Measurements from ENCODE around the gene WDHD1.

Gene WDHD1

GRCh38 chr14:54979039-54979438, 47.9 kb downstream of the WDHD1 start:
- no peak for DNase-seq
- H3K9ac ChIP-seq (ENCODE audit: low read length), result no peak overlapping the region
- no peak overlapping the region for H3K4me2 ChIP-seq (ENCODE audit: low read depth, low read length)
- H2AFZ ChIP-seq (ENCODE audit: low read length), result no peak overlapping the region
- H3K4me3 ChIP-seq (ENCODE audit: low read length), result no peak overlapping the region
- no peaks in the 10 kb centered on the region for H3K36me3 ChIP-seq (replicated peaks; ENCODE audit: insufficient read depth, low read length)
- no peaks in the 10 kb centered on the region for H4K20me1 ChIP-seq (ENCODE audit: insufficient read depth, low read length)
- no peaks in the 10 kb centered on the region for H3K79me2 ChIP-seq (ENCODE audit: low read length)
- TF ChIP-seq EZH2phosphoT487 (IDR thresholded peaks at IDR 0.05; ENCODE audit: low read length) (no peak), EZH2 (optimal IDR thresholded peaks at IDR 0.05; ENCODE audit: low read depth, low read length) (no peak), CTCF (IDR thresholded peaks at IDR 0.05; ENCODE audit: low read length) (no peak)
- H3F3A ChIP-seq (ENCODE audit: insufficient read depth, low read length), result no peaks in the 10 kb centered on the region
- H3K27ac ChIP-seq (ENCODE audit: low read length), result no peak overlapping the region
- no peaks in the 10 kb centered on the region for H3K4me1 ChIP-seq (ENCODE audit: low read length)
- no peaks in the 10 kb centered on the region for H3K9me3 ChIP-seq (replicated peaks; ENCODE audit: insufficient read depth, low read length)
- no peaks in the 10 kb centered on the region for H3K27me3 ChIP-seq (replicated peaks; ENCODE audit: insufficient read depth, low read length)
- H3K9me2 ChIP-seq (replicated peaks; ENCODE audit: insufficient read depth, low read length), result no peaks in the 10 kb centered on the region

- no peak overlapping the region for H2AFZ ChIP-seq (ENCODE audit: low read length)
- H3K27me3 ChIP-seq (replicated peaks; ENCODE audit: insufficient read depth, low read length), result no peaks in the 10 kb centered on the region
- no peak overlapping the region for H3K9ac ChIP-seq (ENCODE audit: low read length)
- H3K9me3 ChIP-seq (replicated peaks; ENCODE audit: insufficient read depth, low read length), result no peaks in the 10 kb centered on the region
- H3K9me2 ChIP-seq (replicated peaks; ENCODE audit: insufficient read depth, low read length), result no peaks in the 10 kb centered on the region
- no peaks in the 10 kb centered on the region for H3K79me2 ChIP-seq (ENCODE audit: low read length)
- H3K27ac ChIP-seq (ENCODE audit: low read length), result no peak overlapping the region
- H4K20me1 ChIP-seq (ENCODE audit: insufficient read depth, low read length), result no peaks in the 10 kb centered on the region
- H3K36me3 ChIP-seq (replicated peaks; ENCODE audit: insufficient read depth, low read length), result no peaks in the 10 kb centered on the region
- no peak overlapping the region for H3K4me3 ChIP-seq (ENCODE audit: low read length)
- no peak overlapping the region for H3K4me2 ChIP-seq (ENCODE audit: low read depth, low read length)
- TF ChIP-seq CTCF (IDR thresholded peaks at IDR 0.05; ENCODE audit: low read length) (no peak), EZH2 (optimal IDR thresholded peaks at IDR 0.05; ENCODE audit: low read depth, low read length) (no peak), EZH2phosphoT487 (IDR thresholded peaks at IDR 0.05; ENCODE audit: low read length) (no peak)
- no peaks in the 10 kb centered on the region for H3K4me1 ChIP-seq (ENCODE audit: low read length)
- DNase-seq, result no peak
- no peaks in the 10 kb centered on the region for H3F3A ChIP-seq (ENCODE audit: insufficient read depth, low read length)
These were observed 50.6 kb downstream of the WDHD1 start for GRCh38 chr14:54976316-54976715.

- Histone ChIP-seq H3K9me2 (replicated peaks; ENCODE audit: insufficient read depth, low read length) (no peaks in the 10 kb centered on the region), H3F3A (ENCODE audit: insufficient read depth, low read length) (no peaks in the 10 kb centered on the region), H3K9me3 (replicated peaks; ENCODE audit: insufficient read depth, low read length) (no peaks in the 10 kb centered on the region), H3K9ac (ENCODE audit: low read length) (no peak overlapping the region), H3K79me2 (ENCODE audit: low read length) (no peaks in the 10 kb centered on the region), H3K27me3 (replicated peaks; ENCODE audit: insufficient read depth, low read length) (no peaks in the 10 kb centered on the region), H2AFZ (ENCODE audit: low read length) (no peak overlapping the region), H3K27ac (ENCODE audit: low read length) (no peak overlapping the region), H4K20me1 (ENCODE audit: insufficient read depth, low read length) (no peaks in the 10 kb centered on the region), H3K4me3 (ENCODE audit: low read length) (no peak overlapping the region), H3K4me1 (ENCODE audit: low read length) (no peaks in the 10 kb centered on the region), H3K36me3 (replicated peaks; ENCODE audit: insufficient read depth, low read length) (no peaks in the 10 kb centered on the region), H3K4me2 (ENCODE audit: low read depth, low read length) (no peak overlapping the region)
- DNase-seq, result no peak
- TF ChIP-seq EZH2 (optimal IDR thresholded peaks at IDR 0.05; ENCODE audit: low read depth, low read length) (no peak), EZH2phosphoT487 (IDR thresholded peaks at IDR 0.05; ENCODE audit: low read length) (no peak), CTCF (IDR thresholded peaks at IDR 0.05; ENCODE audit: low read length) (no peak)
These were observed 51.0 kb downstream of the WDHD1 start for GRCh38 chr14:54975856-54976255.
